ENCODE results near the gene SF1.

- TF ChIP-seq CTCF (conservative IDR thresholded peaks at IDR 0.05; ENCODE audit: low read length) (no peak), EZH2phosphoT487 (IDR thresholded peaks at IDR 0.05; ENCODE audit: borderline replicate concordance, low read depth, low read length) (no peak)
These were observed 4.2 kb downstream of the SF1 start for GRCh38 chr11:64774144-64774543.
